Measurements from ENCODE around the gene APOD.
"Not testable (repeated sequence)": the region's sequence is repeated elsewhere in the genome, so short reads cannot be mapped to it uniquely, and the experiment has no call there.

- not testable (repeated sequence) for TF ChIP-seq CEBPG (CRISPR knock-in tag; IDR thresholded peaks at IDR 0.05); CEBPG (tag; conservative IDR thresholded peaks at IDR 0.05 in 1 of 2, IDR thresholded peaks at IDR 0.05 in 1 of 2); ZNF121 (CRISPR knock-in tag; conservative IDR thresholded peaks at IDR 0.05); TAF1 (IDR thresholded peaks at IDR 0.05; ENCODE audit: control insufficient read depth, extremely low read depth, insufficient read depth, low read length, severe bottlenecking); CTCF (IDR thresholded peaks at IDR 0.05 in 2 of 3, conservative IDR thresholded peaks at IDR 0.05 in 1 of 3; ENCODE audit: insufficient read depth in 2 of 3, low read depth in 1 of 3, low read length in 3 of 3); MYC (IDR thresholded peaks at IDR 0.05; ENCODE audit: low read depth, low read length); MYC (CRISPR knock-in tag; IDR thresholded peaks at IDR 0.05; ENCODE audit: borderline replicate concordance, low read depth); ATF6 (CRISPR knock-in tag; IDR thresholded peaks at IDR 0.05); ZBTB33 (CRISPR knock-in tag; IDR thresholded peaks at IDR 0.05); TBP (optimal IDR thresholded peaks at IDR 0.05; ENCODE audit: low read depth, low read length); ATF3 (IDR thresholded peaks at IDR 0.05); ATF3 (CRISPR knock-in tag; conservative IDR thresholded peaks at IDR 0.05); JUN (IDR thresholded peaks at IDR 0.05; ENCODE audit: borderline replicate concordance, low read depth, low read length); JUN (CRISPR knock-in tag; IDR thresholded peaks at IDR 0.05; ENCODE audit: borderline replicate concordance); ZBTB26 (CRISPR knock-in tag; IDR thresholded peaks at IDR 0.05); CBX5 (IDR thresholded peaks at IDR 0.05; ENCODE audit: borderline replicate concordance, low read depth)
These were observed 36.7 kb upstream of the APOD start for GRCh38 chr3:195620476-195620875.
